ENCODE data around the gene CDC37.
"Not testable (repeated sequence)": the region's sequence is repeated elsewhere in the genome, so short reads cannot be mapped to it uniquely, and the experiment has no call there.

The CDC37 gene

GRCh38 chr19:10419646-10420443, 16.5 kb upstream of the CDC37 start:
- DNase-seq, result peak; percentile 49

GRCh38 chr19:10419200-10419645, 15.9 kb upstream of the CDC37 start:
- peak; percentile 49 for DNase-seq

GRCh38 chr19:10418485-10419199, 15.3 kb upstream of the CDC37 start:
- DNase-seq, result peak; percentile 14

GRCh38 chr19:10418235-10418484, 14.8 kb upstream of the CDC37 start:
- DNase-seq, result no peak

- peak; percentile 16 for DNase-seq
These were observed 14.3 kb upstream of the CDC37 start for GRCh38 chr19:10417541-10418234.

- DNase-seq, result peak; percentile 92
These were observed 13.3 kb upstream of the CDC37 start for GRCh38 chr19:10416380-10417257.

GRCh38 chr19:10416083-10416379, 12.7 kb upstream of the CDC37 start:
- DNase-seq, result no peak

GRCh38 chr19:10412257-10412977, 9.1 kb upstream of the CDC37 start:
- no peak for DNase-seq

GRCh38 chr19:10411224-10411623, 7.9 kb upstream of the CDC37 start:
- not testable (repeated sequence) for DNase-seq

GRCh38 chr19:10408511-10409283, 5.4 kb upstream of the CDC37 start:
- peak; percentile 58 for DNase-seq

- no peak for DNase-seq
These were observed 3.8 kb upstream of the CDC37 start for GRCh38 chr19:10407096-10407495.

- DNase-seq, result no peak
These were observed 2.8 kb upstream of the CDC37 start for GRCh38 chr19:10406191-10406590.

GRCh38 chr19:10404888-10405820, 1.8 kb upstream of the CDC37 start:
- peak; percentile 46 for DNase-seq

GRCh38 chr19:10402441-10403038, 802 bp downstream of the CDC37 start:
- DNase-seq, result no peak

- DNase-seq, result no peak
These were observed 3.5 kb downstream of the CDC37 start for GRCh38 chr19:10399878-10400277.

GRCh38 chr19:10399340-10399739, 4.0 kb downstream of the CDC37 start:
- not testable (repeated sequence) for DNase-seq

GRCh38 chr19:10398819-10399218, 4.5 kb downstream of the CDC37 start:
- no peak for DNase-seq

GRCh38 chr19:10395917-10396316, 7.4 kb downstream of the CDC37 start:
- DNase-seq, result no peak

GRCh38 chr19:10395436-10395835, 7.9 kb downstream of the CDC37 start:
- DNase-seq, result no peak

GRCh38 chr19:10395003-10395402, 8.3 kb downstream of the CDC37 start:
- no peak for DNase-seq
